DND-41 (cell line): ENCODE measurements around the gene COG5.

Source experiments
- EZH2 ChIP-seq: IDR thresholded peaks from 3 replicates; pipeline ENCODE4 v1.6.1; 2012; ENCODE audit warnings: borderline replicate concordance, low read depth, mild to moderate bottlenecking, moderate library complexity, low read length, inconsistent platforms; ENCODE audit not compliant: severe bottlenecking
- TF ChIP-seq, protein P1 (sequence below): IDR thresholded peaks from 2 replicates; pipeline ENCODE4 v1.5.1; 2012; ENCODE audit warnings: borderline replicate concordance, low read length, moderate library complexity, mild to moderate bottlenecking; ENCODE audit not compliant: poor library complexity, severe bottlenecking; ENCODE audit errors: extremely low read depth

DNA sequence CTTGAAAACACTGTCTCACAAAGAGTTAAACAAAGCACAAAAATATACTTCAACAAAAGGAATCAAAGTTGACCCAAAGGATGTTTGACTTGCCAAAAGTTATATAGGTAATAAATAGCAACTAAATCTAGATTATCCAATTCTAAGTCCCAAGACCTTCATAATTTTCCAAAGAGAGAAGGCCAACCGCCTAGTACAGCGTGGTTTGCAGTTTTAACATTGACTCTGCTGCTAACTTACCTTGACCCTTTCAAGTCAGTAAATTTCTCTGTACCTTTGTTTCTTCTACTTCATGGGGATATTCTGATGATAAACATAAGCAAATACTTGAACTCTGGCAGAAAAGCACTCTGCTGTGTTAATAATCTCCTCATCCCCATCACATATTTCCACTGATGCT is 95.7 kb downstream of the COG5 start:
- TF ChIP-seq, protein P1, sequence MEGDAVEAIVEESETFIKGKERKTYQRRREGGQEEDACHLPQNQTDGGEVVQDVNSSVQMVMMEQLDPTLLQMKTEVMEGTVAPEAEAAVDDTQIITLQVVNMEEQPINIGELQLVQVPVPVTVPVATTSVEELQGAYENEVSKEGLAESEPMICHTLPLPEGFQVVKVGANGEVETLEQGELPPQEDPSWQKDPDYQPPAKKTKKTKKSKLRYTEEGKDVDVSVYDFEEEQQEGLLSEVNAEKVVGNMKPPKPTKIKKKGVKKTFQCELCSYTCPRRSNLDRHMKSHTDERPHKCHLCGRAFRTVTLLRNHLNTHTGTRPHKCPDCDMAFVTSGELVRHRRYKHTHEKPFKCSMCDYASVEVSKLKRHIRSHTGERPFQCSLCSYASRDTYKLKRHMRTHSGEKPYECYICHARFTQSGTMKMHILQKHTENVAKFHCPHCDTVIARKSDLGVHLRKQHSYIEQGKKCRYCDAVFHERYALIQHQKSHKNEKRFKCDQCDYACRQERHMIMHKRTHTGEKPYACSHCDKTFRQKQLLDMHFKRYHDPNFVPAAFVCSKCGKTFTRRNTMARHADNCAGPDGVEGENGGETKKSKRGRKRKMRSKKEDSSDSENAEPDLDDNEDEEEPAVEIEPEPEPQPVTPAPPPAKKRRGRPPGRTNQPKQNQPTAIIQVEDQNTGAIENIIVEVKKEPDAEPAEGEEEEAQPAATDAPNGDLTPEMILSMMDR, result no peak
- TF ChIP-seq EZH2, result no peak
